GM21390 (cell line): ENCODE data around the gene SCGB1A1.
"Not testable (repeated sequence)": the region's sequence is repeated elsewhere in the genome, so short reads cannot be mapped to it uniquely, and the experiment has no call there.

ENCODE experiments used
- ATAC-seq: cut with Tn5 transposase; IDR thresholded peaks from one replicate; pipeline ENCODE4 v1.9.1; 2021; ENCODE audit not compliant: unreplicated experiment

SCGB1A1 gene, protein sequence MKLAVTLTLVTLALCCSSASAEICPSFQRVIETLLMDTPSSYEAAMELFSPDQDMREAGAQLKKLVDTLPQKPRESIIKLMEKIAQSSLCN

DNA sequence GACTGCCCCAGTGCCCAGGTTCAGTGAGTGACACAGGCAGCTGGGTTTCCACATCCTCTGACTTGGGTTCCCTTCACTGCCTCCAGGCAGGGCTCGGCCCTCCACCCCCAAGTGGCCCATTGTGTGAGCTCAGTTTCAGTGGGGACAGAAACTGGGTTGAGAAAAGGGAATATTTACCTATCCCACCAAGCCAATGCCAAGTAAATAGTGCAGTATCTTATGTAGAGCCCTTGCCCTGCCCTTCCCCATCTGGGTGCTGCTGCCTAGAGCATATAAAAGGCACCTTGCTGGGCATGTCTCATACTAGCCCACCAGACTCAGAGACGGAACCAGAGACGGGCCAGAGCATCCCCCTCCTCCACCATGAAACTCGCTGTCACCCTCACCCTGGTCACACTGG is at the start of gene SCGB1A1:
TSS of gene SCGB1A1 (plus strand) at position 301 of the 400 bp plus-strand sequence. CDS start at position 364, 63 bp downstream.
- ATAC-seq, result no peak

DNA sequence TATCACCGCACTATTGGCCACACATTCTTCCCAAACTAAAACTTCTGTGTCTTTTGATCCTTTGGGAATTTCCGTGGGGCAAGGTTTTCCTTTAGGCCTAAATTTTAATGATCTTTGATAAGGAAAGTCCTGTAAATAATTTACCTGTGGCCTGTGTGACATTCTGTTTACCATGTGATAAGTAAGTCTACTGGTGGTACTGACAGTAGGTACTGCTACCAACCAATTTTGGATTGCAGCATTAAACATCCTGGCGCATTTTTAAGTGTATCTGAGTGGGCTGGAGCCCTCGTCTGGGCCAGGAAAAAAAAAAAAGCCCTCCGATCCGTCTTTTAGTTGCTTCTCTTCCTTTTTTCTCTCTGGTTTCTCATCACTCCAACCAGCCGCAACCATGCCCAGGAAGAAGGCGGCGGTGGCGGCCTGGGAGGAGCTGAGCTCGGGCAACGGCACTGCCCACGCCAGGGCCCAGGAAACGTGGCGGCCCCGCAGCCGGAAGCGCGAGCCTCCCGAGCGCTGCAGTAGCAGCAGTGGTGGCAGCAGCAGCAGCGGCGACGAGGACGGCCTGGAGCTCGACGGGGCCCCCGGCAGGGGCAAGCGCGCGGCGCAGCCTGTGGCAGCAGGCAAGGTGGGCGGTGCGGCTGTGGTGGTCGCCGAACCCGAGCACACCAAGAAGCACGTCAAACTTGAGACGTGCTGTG is 47.9 kb upstream of the SCGB1A1 start:
- no peak for ATAC-seq

DNA sequence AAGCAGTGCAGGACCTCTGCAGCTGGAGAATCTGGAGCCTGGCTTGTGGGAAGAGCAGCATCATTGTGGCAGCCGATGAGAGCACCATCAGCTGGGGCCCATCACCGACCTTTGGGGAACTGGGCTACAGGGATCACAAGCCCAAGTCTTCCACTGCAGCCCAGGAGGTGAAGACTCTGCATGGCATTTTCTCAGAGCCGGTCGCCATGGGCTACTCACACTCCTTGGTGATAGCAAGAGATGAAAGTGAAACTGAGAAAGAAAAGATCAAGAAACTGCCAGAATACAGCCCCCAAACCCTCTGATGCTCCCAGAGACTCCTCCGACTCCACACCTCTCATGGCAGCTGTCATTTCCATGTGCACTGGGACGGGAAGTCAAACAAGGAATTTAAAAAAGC is 46.0 kb upstream of the SCGB1A1 start:
- ATAC-seq, result no peak

DNA sequence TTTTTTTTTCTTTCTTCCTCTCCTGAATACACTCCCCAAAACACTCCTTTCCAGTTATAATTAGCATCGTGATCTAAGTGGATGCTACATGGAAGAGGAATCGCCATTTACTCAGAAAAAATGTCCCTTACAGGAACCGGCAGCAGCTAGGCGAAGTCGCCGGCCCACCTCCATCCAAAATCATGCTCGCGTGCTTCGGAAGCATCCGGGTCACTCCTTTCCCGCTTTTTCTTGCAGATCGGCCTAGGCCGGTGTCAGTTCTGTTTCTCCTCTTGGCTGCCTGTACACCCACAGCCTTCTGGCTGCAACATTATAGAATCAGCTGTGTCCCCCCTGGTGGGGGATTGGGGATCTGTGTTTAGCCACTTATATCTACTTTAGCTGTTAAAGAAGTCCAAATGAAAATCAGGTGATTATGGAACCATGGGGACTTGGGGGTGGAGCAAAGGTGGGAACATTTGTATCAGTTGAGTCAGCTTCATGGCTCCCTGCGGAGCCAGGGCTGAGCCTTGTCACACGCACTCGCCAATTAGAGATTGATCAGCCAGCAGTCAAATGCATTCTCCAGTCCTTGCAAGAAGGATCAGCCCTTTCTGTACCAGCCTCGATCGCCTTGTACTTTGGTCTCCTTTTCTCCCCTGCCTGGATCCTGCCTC is 45.2 kb upstream of the SCGB1A1 start:
- ATAC-seq, result no peak

DNA sequence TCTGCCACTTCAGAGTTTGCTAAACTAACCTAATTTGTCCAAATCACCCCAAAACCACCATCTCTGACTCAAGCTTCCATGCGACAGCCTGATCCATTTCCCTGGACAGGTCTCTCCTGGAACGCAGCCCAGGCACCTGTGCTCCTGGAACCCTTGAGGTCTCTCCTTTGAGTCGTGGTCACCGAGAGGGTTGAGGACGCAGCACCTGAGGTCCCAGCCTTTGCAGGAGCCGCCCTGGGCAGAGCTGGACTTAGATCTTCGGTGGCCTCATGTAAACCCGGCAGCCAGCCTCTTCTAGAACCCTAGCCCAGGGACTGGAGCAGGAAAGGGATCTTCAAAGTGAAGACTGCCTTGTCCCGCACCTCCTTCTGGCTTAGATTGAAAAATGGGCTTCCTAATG is 44.0 kb upstream of the SCGB1A1 start:
- no peak for ATAC-seq

DNA sequence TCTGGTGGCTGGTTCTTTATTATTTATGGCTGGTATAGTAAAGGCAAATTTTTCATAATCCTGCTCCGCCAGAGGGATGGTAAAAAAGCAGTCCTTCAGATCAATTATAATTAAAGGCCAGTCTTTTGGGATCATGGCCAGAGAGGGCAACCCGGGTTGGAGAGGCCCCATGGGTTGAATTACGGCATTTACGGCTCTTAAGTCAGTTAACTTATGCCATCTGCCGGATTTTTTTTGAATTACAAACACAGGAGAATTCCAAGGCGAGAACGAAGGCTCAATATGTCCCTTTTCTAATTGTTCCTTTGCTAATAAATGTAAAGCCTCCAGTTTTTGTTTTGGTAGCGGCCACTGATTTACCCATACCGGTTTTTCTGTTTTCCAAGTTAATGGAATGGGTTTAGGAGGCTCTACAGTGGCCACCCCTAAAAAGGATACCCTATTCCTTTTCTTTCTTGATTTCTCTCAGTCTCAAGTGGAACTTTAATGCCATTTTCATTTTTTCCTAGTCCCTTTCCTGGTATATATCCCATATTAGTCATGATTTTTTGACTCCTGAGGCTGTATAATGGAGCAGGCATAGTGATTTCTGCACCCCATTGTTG is 40.3 kb upstream of the SCGB1A1 start:
- not testable (repeated sequence) for ATAC-seq

DNA sequence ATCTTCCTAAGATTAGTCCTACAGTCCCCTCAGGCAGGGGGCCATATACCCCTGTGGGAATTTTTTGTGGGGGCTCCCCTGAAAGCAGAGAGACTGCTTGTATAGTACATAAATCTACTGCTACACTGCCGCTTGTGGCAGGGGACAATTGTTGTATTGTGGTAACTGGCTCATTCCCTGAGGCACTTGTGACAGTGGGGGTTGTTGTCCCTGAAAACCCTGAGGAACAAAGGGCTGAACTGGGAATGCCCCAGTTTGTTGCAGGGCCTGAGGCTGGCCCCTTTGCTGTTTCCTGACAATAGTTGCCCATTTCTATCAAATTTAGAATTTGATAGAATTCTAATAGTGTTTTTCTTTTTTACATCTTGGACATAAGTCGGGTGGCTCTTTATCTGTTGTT is 39.2 kb upstream of the SCGB1A1 start:
- not testable (repeated sequence) for ATAC-seq

DNA sequence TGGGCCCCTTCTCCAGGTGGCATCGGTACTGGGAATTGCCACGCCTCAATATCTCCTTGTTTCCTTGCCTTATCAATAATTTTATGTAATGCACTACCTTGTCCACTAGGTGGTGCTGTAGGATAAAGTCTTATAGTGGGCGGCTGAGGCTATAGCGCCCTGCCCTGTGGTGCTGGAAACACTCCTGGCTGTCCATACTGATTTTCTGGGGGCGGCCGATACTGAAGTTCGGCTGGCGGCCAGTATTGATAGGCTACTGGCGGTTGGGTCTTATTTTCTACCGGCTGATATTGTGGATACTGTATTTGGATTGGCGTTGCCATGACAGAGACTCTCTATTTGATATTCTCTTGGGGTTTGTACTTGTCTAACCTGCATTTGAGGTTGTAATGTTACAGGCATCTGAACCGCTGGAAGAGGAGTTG is 38.0 kb upstream of the SCGB1A1 start:
- ATAC-seq, result not testable (repeated sequence)

DNA sequence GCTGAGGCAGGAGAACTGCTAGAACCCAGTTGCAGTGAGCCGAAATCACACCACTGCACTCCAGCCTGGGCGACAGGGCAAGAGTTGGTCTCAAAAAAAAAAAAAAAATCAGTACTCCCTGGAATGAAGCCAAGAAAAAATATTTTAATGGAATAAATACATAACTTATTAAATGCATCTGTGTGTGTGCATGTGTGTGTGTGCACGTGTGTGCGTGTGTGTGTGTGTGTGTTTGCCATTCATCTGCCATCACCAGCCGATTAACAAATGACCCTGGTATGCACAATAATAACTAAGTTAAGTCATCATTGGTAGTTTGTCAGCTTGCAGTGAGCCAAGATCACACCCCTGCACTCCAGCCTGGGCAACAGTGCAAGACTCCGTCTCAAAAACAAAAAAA is 35.0 kb upstream of the SCGB1A1 start:
- ATAC-seq, result no peak

DNA sequence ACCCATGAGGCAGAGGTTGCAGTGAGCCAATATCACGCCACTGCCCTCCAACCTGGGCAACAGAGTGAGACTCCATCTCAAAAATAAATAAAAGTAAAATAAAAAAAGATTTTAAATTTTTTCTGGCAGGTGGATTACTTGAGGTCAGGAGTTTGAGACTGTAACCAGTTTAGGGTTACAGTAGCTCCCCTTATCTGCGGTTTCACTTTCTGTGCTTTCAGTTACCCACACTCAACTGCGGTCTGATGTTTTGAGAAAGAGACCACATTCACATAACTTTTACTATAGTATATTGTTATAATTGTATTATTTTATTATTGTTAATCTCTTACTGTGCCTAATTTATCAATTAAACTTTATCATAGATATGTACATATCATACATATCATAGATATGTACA is 32.8 kb upstream of the SCGB1A1 start:
- ATAC-seq, result not testable (repeated sequence)

DNA sequence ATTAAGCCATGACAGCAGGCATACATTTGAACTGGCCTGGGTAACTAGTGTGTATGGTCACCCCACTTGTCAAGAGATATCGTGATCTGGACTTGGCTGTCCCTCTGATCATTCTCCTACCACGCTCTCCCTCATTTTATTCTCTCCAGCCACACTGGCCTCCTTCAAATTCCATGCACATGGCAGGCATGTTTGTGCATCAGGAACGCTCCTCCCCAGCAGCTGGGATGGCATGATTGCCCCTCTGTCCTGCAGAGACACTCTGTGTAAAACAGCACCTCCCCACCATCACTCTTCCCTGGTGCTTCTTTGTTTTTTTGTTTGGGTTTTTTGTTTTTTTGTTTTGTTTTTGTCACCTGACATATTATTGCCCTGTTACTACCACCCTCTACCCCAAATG is 31.5 kb upstream of the SCGB1A1 start:
- ATAC-seq, result no peak

DNA sequence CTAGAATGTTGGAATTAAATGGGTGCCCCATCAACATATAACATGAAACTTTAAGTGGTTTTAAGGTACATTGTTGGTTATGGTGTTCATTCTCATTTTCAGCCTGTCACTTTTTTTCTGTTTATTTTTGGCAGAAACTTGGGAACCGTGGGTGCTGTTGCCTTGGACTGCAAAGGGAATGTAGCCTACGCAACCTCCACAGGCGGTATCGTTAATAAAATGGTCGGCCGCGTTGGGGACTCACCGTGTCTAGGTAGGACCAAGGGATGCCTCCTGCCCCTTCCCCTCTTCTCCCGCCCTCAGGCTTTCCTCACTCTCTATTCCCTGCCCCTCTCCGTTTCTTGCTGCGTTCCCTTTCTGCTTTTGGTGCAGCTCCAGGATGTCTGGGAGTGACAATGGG is 29.8 kb upstream of the SCGB1A1 start:
- no peak for ATAC-seq

DNA sequence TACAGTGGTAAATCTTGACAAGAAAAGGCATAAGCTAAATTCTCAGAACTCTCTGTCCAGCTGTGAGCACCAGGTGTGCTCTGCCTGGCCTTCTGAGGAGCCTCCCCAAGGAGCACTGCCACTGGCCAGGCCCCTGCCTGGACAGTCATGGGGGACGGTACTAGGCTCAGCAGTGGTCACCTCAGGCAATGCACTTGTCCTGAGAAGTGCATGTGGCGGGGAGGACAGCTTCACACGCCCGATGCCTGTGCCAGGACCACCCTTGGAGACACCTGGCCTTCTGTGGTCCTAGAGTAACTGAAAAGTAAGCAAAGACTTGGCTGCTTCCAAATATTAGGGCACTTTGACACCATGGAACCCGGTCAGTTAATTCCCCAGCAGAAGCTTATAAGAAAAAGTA is 28.6 kb upstream of the SCGB1A1 start:
- no peak for ATAC-seq

DNA sequence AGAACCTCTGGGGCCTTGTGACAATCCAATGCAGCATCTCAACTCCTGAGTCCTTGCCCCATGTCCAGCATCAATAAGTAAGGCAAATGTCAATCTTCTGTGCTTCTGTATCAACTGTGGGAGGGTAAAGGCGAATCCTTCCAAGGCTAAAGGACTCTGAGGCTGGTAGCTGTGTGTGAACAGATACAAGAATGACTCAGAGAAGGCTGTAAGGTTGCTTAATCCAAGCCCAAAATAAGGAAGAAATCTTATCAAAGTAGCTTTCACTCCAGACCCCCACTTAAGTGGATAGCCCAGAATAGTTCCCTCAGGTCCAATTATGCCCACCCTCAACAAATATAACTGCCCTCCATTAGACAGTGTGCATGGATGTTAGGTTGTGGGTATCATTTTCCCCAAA is 28.1 kb upstream of the SCGB1A1 start:
- ATAC-seq, result no peak

DNA sequence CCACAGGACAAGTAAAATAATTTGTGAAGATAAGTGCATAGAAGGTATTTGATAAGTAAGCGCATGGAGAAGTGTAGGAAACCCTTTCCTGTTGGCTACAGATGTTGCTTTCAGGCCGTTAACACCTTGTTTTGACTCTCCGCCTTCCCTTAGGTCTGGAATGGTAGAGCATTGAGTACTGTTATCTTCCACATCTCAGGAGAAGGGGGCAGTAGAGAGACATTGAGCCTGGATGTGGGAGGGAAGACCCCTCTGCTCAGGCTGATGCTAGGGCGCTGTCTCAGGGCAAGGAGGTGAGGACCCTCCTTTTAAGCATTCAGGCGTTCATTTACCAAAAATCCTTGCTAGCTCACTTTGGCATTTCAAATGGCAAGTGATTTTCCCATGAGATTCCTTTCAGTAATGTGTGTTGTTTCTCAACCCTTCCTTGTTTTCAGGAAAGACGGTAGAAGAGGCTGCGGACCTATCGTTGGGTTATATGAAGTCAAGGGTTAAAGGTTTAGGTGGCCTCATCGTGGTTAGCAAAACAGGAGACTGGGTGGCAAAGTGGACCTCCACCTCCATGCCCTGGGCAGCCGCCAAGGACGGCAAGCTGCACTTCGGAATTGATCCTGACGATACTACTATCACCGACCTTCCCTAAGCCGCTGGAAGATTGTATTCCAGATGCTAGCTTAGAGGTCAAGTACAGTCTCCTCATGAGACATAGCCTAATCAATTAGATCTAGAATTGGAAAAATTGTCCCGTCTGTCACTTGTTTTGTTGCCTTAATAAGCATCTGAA is 27.0 kb upstream of the SCGB1A1 start:
- no peak for ATAC-seq

DNA sequence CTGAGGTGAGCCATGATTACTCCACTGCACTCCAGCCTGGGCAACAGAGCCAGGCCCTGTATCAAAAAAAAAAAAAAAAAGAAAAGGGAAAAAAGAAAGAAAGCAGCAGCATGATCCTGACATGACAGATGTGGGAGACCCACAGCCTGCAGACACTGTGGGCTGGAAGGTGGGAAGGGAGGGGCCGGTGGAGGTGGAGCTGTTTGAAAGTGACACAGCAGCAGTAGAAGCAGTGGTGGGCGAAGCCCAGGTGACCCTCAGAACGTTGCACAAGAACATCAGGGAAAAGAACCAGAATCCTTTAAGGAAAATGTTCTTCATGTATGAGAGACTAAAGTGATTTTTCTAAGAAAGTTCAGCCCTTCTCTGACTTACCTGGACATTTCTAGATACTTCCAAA is 26.3 kb upstream of the SCGB1A1 start:
- no peak for ATAC-seq

DNA sequence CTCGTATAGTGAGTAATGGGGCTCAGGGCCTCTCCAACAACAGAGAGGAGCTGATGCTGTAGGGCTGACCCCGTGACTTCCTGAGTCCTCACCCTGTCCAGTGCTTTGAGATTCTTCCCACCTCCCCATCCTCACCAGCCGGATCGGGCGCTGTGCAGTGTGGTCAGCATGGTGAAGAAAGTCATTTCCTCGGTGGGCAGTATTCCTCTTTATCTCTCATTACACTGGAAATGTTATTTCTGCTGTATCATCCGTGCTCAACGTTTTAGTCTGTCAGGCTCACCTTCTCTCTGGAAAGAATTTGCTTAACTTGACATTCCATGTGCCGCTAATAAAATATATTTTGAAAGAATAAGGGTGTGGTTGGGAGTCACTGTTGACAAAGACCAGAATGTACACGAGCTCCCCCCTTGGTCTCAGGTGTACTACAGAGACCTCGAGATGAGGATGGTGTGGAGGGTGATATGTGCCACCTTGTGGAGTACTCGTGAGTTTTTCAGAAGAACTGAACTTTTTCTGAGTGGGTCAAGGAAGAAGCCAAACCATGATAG is 25.7 kb upstream of the SCGB1A1 start:
- no peak for ATAC-seq

DNA sequence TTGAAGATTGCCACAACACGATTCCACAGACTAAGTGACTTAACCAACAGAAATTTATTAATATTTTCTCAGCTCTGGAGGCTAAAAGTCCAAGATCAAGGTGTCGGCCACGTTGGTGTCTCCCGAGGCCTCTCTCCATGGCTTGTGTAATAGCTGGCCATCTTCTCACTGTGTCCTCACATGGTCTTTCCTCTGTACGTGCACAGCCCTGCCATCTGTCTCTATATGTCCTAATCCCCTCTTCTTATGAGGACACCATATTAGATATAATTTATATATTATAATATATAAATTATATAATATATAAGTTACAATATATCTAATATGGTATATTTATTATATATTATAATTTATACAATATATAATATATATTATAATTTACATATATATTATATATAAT is 25.1 kb upstream of the SCGB1A1 start:
- ATAC-seq, result no peak

DNA sequence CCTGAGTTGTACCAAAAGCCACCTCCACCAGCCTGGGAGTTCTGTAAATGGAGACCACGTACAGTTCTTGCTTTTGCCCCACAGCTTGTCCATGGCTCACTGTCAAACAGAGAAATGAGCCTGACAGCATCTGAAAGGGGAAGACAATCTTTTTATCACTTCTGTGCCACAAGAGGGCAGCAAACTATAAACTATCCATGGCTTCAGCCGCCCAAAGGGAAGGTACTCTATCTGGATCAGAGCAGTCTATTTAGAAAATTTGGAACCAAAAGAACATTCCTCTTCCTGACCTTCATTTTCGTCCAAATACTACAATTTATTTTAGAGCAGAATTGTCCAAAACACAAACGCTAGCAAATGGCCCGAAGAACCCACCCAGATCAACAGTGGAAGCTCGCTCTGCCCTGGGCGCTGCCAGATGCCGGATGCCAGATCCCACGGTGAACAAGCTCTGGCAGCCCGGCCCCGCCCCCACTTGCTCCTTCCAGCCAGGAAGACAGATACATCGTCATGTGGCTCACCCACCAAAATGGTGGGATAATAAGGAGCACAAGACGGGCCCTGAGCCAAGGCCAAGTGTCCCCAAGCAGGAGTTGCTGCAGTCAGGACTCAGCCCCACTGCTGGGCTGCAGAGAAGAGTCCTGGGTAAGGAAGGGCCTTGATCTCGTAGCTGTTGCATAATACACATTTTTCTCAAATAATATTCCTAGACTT is 23.9 kb upstream of the SCGB1A1 start:
- no peak for ATAC-seq

DNA sequence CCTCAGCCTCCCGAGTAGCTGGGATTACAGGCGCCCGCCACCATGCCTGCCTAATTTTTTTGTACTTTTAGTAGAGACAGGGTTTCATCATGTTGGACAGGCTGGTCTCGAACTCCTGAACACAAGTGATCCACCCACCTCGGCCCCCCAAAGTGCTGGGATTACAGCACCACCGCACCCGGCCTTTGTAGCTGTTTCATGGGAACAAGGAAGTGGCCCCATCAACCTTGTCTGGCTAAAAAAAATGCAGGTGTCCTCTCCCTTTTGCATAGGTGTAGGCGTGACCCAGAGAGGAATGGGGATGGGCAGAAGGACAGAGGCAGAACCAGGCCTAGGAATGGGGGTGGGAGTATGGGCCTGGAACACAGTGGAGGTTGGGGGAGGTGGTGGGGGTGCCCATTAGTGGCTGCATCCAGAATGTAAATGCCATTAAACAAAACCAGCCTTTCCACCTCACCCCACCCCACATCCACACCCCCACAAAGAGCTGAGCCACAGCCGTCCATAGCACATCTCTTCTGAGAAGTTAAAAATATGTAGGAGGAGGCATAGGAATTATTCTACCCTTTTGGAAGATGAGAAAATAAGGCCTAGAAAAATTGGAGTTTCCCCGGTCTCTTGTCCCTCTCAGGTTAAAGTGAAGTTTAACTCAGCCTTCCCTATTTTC is 22.8 kb upstream of the SCGB1A1 start:
- ATAC-seq, result no peak
